Epithelial cell of esophagus (primary cell): ENCODE data around the gene APBB2.

ENCODE experiments used
- DNase-seq: peaks from one replicate; pipeline ENCODE4 v3.0.0; 2010; ENCODE audit warnings: low read depth
- H3K4me3 ChIP-seq: 2 replicates; pipeline ENCODE4 v1.5.1; 2011; ENCODE audit warnings: mild to moderate bottlenecking, low read length, control low read depth
- TF ChIP-seq, protein P1 (sequence below): IDR thresholded peaks from 2 replicates; pipeline ENCODE4 v1.5.1; 2011; ENCODE audit warnings: low read depth, mild to moderate bottlenecking, low read length, control low read depth, inconsistent platforms; ENCODE audit not compliant: insufficient read depth; ENCODE audit errors: missing control alignments

The APBB2 gene

DNA sequence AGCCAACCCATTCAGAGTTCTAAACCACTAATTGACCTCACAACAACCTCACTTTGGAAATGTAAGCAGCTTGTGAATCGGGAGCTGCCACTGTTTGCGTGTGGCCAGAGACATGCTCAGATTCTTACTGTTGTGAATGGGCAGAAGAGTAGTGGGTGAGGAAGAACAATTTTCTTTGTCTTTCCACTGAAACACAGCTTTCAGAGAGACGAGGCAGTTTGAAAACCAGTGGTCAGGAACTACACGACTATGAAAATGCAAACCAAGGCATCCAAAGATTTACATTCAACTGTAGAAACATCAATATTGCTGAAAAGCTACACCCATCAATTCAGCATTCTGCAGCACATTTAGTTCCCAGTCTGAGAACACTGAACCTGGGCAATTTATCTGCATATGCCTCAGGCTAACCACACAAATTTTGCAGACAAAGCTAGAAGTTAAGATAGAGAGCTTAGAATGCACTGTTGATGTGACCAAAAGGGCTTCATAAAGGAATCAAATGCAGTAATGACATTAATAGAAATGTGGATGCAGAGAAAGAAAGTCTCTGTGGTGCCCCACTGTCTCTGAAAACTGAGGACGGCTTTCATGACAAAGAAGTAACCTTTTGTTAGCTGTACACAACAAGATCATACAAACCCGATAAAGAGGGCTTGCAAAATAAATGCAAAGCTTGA is 134.3 kb downstream of the APBB2 start:
- H3K4me3 ChIP-seq, result no peak overlapping the region
- TF ChIP-seq, protein P1, sequence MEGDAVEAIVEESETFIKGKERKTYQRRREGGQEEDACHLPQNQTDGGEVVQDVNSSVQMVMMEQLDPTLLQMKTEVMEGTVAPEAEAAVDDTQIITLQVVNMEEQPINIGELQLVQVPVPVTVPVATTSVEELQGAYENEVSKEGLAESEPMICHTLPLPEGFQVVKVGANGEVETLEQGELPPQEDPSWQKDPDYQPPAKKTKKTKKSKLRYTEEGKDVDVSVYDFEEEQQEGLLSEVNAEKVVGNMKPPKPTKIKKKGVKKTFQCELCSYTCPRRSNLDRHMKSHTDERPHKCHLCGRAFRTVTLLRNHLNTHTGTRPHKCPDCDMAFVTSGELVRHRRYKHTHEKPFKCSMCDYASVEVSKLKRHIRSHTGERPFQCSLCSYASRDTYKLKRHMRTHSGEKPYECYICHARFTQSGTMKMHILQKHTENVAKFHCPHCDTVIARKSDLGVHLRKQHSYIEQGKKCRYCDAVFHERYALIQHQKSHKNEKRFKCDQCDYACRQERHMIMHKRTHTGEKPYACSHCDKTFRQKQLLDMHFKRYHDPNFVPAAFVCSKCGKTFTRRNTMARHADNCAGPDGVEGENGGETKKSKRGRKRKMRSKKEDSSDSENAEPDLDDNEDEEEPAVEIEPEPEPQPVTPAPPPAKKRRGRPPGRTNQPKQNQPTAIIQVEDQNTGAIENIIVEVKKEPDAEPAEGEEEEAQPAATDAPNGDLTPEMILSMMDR, result no peak
- DNase-seq, result no peak

GRCh38 chr4:41077628-41078027 is 136.7 kb downstream of the APBB2 start:
- H3K4me3 ChIP-seq, result no peak overlapping the region
- no peak for DNase-seq
- TF ChIP-seq, protein P1, result no peak

DNA sequence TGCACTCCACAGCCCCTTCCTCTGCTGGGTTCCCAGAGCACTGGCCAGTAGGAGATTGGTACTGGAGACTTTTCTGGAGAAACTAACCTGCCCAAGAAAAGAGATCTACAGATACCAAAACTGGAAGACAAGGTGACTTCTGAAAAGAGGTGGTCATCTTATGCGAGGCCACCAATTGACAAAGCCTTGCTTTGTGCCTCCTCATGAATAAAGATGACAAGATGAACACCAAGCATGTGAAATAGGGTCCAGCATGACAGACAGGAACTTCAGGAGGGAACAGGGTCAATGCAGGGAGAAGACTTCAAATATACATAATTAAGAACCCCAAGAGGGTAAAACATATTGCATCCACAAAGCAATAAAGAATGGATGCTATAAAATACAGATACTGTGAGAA is 137.9 kb downstream of the APBB2 start:
- DNase-seq, result no peak
- TF ChIP-seq, protein P1, result no peak
- no peak overlapping the region for H3K4me3 ChIP-seq

DNA sequence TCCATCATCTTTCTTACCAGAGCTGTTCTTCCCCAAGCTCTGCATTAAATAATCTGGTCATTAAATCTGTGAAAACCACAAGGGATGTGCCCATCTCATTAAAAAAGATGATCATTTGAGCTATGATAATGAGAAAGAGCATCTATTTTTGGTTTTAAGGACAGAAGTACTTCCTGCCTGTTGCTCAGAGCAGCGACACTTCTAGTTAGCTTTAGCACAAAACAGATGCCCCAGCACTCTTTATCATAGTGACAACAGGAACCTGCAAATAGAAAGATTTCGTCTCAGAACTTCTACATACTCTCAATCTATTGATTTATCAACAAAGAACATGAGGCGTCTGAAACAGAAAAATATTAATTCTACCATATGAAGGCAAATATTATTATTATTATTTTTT is 140.1 kb downstream of the APBB2 start:
- DNase-seq, result no peak
- TF ChIP-seq, protein P1, result no peak
- H3K4me3 ChIP-seq, result no peak overlapping the region

GRCh38 chr4:41072021-41072777 is 142.1 kb downstream of the APBB2 start:
- TF ChIP-seq, protein P1, result no peak
- H3K4me3 ChIP-seq, result no peak overlapping the region
- no peak for DNase-seq

- TF ChIP-seq, protein P1, result no peak
- no peak overlapping the region for H3K4me3 ChIP-seq
- no peak for DNase-seq
Observed at GRCh38 chr4:41070516-41071281, 143.6 kb downstream of the APBB2 start.
